HEK293 (cell line): ENCODE results near the gene ACTR1A.

Source experiments
- KLF10 ChIP-seq: fragments of 450-650 bp; IDR thresholded peaks from 2 replicates; pipeline ENCODE4 v1.5.1; 2018; ENCODE audit warnings: missing biosample characterization, mild to moderate bottlenecking, missing genetic modification characterization
- REST ChIP-seq: fragments of 450-650 bp; formaldehyde crosslinking; IDR thresholded peaks from 2 replicates; pipeline ENCODE4 v1.5.1; 2016; ENCODE audit warnings: missing biosample characterization, missing genetic modification characterization
- ZBTB44 ChIP-seq: fragments of 450-650 bp; IDR thresholded peaks from 2 replicates; pipeline ENCODE4 v1.5.1; 2018; ENCODE audit warnings: missing biosample characterization, mild to moderate bottlenecking, missing genetic modification characterization
- ZBTB7A ChIP-seq: fragments of 450-650 bp; formaldehyde crosslinking; IDR thresholded peaks from 2 replicates; pipeline ENCODE4 v1.5.1; 2016; ENCODE audit warnings: low read depth, missing biosample characterization, missing genetic modification characterization
- ZNF10 ChIP-seq: fragments of 450-650 bp; formaldehyde crosslinking; IDR thresholded peaks from 2 replicates; pipeline ENCODE4 v1.5.1; 2017; ENCODE audit warnings: missing biosample characterization, missing genetic modification characterization
- ZNF133 ChIP-seq: fragments of 450-650 bp; formaldehyde crosslinking; IDR thresholded peaks from 2 replicates; pipeline ENCODE4 v1.5.1; 2016; ENCODE audit warnings: missing biosample characterization, missing genetic modification characterization
- ZNF16 ChIP-seq: fragments of 450-650 bp; formaldehyde crosslinking; IDR thresholded peaks from 2 replicates; pipeline ENCODE4 v1.5.1; 2016; ENCODE audit warnings: low read depth, missing biosample characterization, missing genetic modification characterization
- ZNF621 ChIP-seq: fragments of 450-650 bp; formaldehyde crosslinking; IDR thresholded peaks from 2 replicates; pipeline ENCODE4 v1.5.1; 2017; ENCODE audit warnings: missing biosample characterization, missing genetic modification characterization
- ZNF623 ChIP-seq: fragments of 450-650 bp; formaldehyde crosslinking; IDR thresholded peaks from 2 replicates; pipeline ENCODE4 v1.5.1; 2016; ENCODE audit warnings: missing biosample characterization, missing genetic modification characterization
- ZNF777 ChIP-seq: fragments of 450-650 bp; formaldehyde crosslinking; IDR thresholded peaks from 2 replicates; pipeline ENCODE4 v1.5.1; 2017; ENCODE audit warnings: missing biosample characterization, missing genetic modification characterization, borderline replicate concordance
- TF ChIP-seq, protein P1 (sequence below): fragments of 450-650 bp; formaldehyde crosslinking; IDR thresholded peaks from 2 replicates; pipeline ENCODE4 v1.5.1; 2016; ENCODE audit warnings: missing biosample characterization, missing genetic modification characterization
- TF ChIP-seq, protein P2 (sequence below): fragments of 450-650 bp; formaldehyde crosslinking; IDR thresholded peaks from 2 replicates; pipeline ENCODE4 v1.5.1; 2016; ENCODE audit warnings: missing biosample characterization, missing genetic modification characterization
- TF ChIP-seq, protein P3 (sequence below): fragments of 450-650 bp; formaldehyde crosslinking; IDR thresholded peaks from 2 replicates; pipeline ENCODE4 v1.5.1; 2017; ENCODE audit warnings: missing biosample characterization, missing genetic modification characterization
- TF ChIP-seq, protein P4 (sequence below): fragments of 450-650 bp; formaldehyde crosslinking; IDR thresholded peaks from 2 replicates; pipeline ENCODE4 v1.5.1; 2016; ENCODE audit warnings: missing biosample characterization, missing genetic modification characterization, borderline replicate concordance
- TF ChIP-seq, protein P5 (sequence below): fragments of 450-650 bp; formaldehyde crosslinking; IDR thresholded peaks from 2 replicates; pipeline ENCODE4 v1.5.1; 2016; ENCODE audit warnings: missing biosample characterization, missing genetic modification characterization
- TF ChIP-seq, protein P6 (sequence below): fragments of 450-650 bp; formaldehyde crosslinking; IDR thresholded peaks from 2 replicates; pipeline ENCODE4 v1.5.1; 2016; ENCODE audit warnings: missing biosample characterization, missing genetic modification characterization

Gene ACTR1A

GRCh38 chr10:102461187-102462054 is 41.1 kb downstream of the ACTR1A start (continued):
- TF ChIP-seq ZNF16 (tag by site-specific recombination) (no peak), REST (peak; percentile 92), ZNF623 (tag by site-specific recombination) (no peak), ZNF10 (tag by site-specific recombination) (no peak), ZNF621 (tag by site-specific recombination) (no peak), ZNF777 (tag by site-specific recombination) (0 out of 2 replicates have a peak, but pooled peaks have one; percentile 44), ZBTB7A (tag by site-specific recombination) (peak; percentile 46; the same call in 1 of the 2 replicates), ZBTB44 (tag by site-specific recombination) (peak; percentile 61; the same call in 1 of the 2 replicates), ZNF133 (tag by site-specific recombination) (no peak), KLF10 (peak; percentile 37)
- TF ChIP-seq, protein P1, sequence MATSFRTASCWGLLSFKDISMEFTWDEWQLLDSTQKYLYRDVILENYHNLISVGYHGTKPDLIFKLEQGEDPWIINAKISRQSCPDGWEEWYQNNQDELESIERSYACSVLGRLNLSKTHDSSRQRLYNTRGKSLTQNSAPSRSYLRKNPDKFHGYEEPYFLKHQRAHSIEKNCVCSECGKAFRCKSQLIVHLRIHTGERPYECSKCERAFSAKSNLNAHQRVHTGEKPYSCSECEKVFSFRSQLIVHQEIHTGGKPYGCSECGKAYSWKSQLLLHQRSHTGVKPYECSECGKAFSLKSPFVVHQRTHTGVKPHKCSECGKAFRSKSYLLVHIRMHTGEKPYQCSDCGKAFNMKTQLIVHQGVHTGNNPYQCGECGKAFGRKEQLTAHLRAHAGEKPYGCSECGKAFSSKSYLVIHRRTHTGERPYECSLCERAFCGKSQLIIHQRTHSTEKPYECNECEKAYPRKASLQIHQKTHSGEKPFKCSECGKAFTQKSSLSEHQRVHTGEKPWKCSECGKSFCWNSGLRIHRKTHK: no peak
- TF ChIP-seq, protein P2, sequence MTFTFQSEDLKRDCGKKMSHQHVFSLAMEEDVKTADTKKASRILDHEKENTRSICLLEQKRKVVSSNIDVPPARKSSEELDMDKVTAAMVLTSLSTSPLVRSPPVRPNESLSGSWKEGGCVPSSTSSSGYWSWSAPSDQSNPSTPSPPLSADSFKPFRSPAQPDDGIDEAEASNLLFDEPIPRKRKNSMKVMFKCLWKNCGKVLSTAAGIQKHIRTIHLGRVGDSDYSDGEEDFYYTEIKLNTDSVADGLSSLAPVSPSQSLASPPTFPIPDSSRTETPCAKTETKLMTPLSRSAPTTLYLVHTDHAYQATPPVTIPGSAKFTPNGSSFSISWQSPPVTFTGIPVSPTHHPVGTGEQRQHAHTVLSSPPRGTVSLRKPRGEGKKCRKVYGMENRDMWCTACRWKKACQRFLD (tag by site-specific recombination): no peak
- TF ChIP-seq, protein P3, sequence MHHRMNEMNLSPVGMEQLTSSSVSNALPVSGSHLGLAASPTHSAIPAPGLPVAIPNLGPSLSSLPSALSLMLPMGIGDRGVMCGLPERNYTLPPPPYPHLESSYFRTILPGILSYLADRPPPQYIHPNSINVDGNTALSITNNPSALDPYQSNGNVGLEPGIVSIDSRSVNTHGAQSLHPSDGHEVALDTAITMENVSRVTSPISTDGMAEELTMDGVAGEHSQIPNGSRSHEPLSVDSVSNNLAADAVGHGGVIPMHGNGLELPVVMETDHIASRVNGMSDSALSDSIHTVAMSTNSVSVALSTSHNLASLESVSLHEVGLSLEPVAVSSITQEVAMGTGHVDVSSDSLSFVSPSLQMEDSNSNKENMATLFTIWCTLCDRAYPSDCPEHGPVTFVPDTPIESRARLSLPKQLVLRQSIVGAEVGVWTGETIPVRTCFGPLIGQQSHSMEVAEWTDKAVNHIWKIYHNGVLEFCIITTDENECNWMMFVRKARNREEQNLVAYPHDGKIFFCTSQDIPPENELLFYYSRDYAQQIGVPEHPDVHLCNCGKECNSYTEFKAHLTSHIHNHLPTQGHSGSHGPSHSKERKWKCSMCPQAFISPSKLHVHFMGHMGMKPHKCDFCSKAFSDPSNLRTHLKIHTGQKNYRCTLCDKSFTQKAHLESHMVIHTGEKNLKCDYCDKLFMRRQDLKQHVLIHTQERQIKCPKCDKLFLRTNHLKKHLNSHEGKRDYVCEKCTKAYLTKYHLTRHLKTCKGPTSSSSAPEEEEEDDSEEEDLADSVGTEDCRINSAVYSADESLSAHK (tag by site-specific recombination): no peak
- TF ChIP-seq, protein P4, sequence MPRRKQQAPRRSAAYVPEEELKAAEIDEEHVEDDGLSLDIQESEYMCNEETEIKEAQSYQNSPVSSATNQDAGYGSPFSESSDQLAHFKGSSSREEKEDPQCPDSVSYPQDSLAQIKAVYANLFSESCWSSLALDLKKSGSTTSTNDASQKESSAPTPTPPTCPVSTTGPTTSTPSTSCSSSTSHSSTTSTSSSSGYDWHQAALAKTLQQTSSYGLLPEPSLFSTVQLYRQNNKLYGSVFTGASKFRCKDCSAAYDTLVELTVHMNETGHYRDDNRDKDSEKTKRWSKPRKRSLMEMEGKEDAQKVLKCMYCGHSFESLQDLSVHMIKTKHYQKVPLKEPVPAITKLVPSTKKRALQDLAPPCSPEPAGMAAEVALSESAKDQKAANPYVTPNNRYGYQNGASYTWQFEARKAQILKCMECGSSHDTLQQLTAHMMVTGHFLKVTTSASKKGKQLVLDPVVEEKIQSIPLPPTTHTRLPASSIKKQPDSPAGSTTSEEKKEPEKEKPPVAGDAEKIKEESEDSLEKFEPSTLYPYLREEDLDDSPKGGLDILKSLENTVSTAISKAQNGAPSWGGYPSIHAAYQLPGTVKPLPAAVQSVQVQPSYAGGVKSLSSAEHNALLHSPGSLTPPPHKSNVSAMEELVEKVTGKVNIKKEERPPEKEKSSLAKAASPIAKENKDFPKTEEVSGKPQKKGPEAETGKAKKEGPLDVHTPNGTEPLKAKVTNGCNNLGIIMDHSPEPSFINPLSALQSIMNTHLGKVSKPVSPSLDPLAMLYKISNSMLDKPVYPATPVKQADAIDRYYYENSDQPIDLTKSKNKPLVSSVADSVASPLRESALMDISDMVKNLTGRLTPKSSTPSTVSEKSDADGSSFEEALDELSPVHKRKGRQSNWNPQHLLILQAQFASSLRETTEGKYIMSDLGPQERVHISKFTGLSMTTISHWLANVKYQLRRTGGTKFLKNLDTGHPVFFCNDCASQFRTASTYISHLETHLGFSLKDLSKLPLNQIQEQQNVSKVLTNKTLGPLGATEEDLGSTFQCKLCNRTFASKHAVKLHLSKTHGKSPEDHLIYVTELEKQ (tag by site-specific recombination): no peak
- TF ChIP-seq, protein P5, sequence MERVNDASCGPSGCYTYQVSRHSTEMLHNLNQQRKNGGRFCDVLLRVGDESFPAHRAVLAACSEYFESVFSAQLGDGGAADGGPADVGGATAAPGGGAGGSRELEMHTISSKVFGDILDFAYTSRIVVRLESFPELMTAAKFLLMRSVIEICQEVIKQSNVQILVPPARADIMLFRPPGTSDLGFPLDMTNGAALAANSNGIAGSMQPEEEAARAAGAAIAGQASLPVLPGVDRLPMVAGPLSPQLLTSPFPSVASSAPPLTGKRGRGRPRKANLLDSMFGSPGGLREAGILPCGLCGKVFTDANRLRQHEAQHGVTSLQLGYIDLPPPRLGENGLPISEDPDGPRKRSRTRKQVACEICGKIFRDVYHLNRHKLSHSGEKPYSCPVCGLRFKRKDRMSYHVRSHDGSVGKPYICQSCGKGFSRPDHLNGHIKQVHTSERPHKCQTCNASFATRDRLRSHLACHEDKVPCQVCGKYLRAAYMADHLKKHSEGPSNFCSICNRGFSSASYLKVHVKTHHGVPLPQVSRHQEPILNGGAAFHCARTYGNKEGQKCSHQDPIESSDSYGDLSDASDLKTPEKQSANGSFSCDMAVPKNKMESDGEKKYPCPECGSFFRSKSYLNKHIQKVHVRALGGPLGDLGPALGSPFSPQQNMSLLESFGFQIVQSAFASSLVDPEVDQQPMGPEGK (tag by site-specific recombination): peak; percentile 99
- TF ChIP-seq, protein P6, sequence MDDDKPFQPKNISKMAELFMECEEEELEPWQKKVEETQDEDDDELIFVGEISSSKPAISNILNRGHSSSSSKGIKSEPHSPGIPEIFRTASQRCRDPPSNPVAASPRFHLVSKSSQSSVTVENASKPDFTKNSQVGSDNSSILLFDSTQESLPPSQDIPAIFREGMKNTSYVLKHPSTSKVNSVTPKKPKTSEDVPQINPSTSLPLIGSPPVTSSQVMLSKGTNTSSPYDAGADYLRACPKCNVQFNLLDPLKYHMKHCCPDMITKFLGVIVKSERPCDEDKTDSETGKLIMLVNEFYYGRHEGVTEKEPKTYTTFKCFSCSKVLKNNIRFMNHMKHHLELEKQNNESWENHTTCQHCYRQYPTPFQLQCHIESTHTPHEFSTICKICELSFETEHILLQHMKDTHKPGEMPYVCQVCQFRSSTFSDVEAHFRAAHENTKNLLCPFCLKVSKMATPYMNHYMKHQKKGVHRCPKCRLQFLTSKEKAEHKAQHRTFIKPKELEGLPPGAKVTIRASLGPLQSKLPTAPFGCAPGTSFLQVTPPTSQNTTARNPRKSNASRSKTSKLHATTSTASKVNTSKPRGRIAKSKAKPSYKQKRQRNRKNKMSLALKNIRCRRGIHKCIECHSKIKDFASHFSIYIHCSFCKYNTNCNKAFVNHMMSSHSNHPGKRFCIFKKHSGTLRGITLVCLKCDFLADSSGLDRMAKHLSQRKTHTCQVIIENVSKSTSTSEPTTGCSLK (tag by site-specific recombination): no peak
